IMR-90 (cell line): Measurements from ENCODE around the gene WNT3. TPM values are rescaled to one million over a fixed set of nuclear protein-coding genes. Genes with fewer than 3 reads are reported as not detected.

ENCODE experiments used
- ATAC-seq: fragments of 200-7000 bp; cut with Tn5 transposase; 2 replicates; pipeline ENCODE4 v1.9.1; 2020; ENCODE audit warnings: low read depth, mild to moderate bottlenecking, moderate library complexity
- BruUV-seq: library from RNA; stranded (reverse); fragments of 400-500 nt; replicated peaks from 2 replicates; lab custom pipeline; 2021; lab: Mats Ljungman, UMichigan
- CTCF ChIA-PET: fragments of 300-600 bp; formaldehyde crosslinking; extraction: SDS; loops from one replicate; lab custom pipeline; 2021; ENCODE audit warnings: antibody characterized with exemption; lab: Yijun Ruan, JAX
- POLR2A ChIA-PET: fragments of 300-600 bp; sonication (Branson Sonifier 250); formaldehyde crosslinking; loops from one replicate; lab custom pipeline; 2022; ENCODE audit warnings: antibody characterized with exemption; ENCODE audit not compliant: unreplicated experiment; lab: Charles Lee
- DNase-seq: peaks from one replicate; pipeline ENCODE4 v3.0.0; 2013
- H2AFZ ChIP-seq: replicated peaks from 2 replicates; pipeline ENCODE3; 2013; ENCODE audit warnings: low read length, mild to moderate bottlenecking; ENCODE audit not compliant: poor library complexity
- H2AK5ac ChIP-seq: 2 replicates; pipeline ENCODE4 v1.6.1; 2013; ENCODE audit warnings: low read depth, low read length, inconsistent platforms
- H2AK9ac ChIP-seq: replicated peaks from 2 replicates; pipeline ENCODE3; 2013; ENCODE audit warnings: mild to moderate bottlenecking, low read depth, low read length, moderate library complexity; ENCODE audit not compliant: poor library complexity
- H2BK120ac ChIP-seq: 2 replicates; pipeline ENCODE4 v1.6.1; 2013; ENCODE audit warnings: low read depth, low read length, inconsistent platforms
- H2BK15ac ChIP-seq: 3 replicates; pipeline ENCODE4 v1.6.1; 2013; ENCODE audit warnings: low read depth, low read length, inconsistent platforms
- H2BK20ac ChIP-seq: 2 replicates; pipeline ENCODE4 v1.6.1; 2013; ENCODE audit warnings: low read depth, mild to moderate bottlenecking, inconsistent platforms, low read length, moderate library complexity
- H2BK5ac ChIP-seq: 2 replicates; pipeline ENCODE4 v1.6.1; 2013; ENCODE audit warnings: mild to moderate bottlenecking, low read depth, low read length, inconsistent platforms; ENCODE audit not compliant: poor library complexity, severe bottlenecking
- H3K14ac ChIP-seq: replicated peaks from 2 replicates; pipeline ENCODE4 v1.6.1; 2013; ENCODE audit warnings: low read depth, low read length, inconsistent platforms
- H3K18ac ChIP-seq: 2 replicates; pipeline ENCODE4 v1.6.1; 2013; ENCODE audit warnings: low read depth, low read length, control low read depth
- H3K23ac ChIP-seq: 2 replicates; pipeline ENCODE4 v1.6.1; 2013; ENCODE audit warnings: low read depth, low read length, inconsistent platforms
- H3K27ac ChIP-seq: 2 replicates; pipeline ENCODE4 v1.5.1; 2013; ENCODE audit warnings: mild to moderate bottlenecking, control low read depth, low read length; ENCODE audit not compliant: insufficient read depth
- H3K27me3 ChIP-seq: 2 replicates; pipeline ENCODE4 v1.6.1; 2013; ENCODE audit warnings: low read length; ENCODE audit not compliant: control insufficient read depth, insufficient read depth
- H3K36me3 ChIP-seq: 2 replicates; pipeline ENCODE4 v1.6.1; 2013; ENCODE audit warnings: low read length, mixed read lengths; ENCODE audit not compliant: control insufficient read depth, insufficient read depth
- H3K4ac ChIP-seq: 2 replicates; pipeline ENCODE4 v1.6.1; 2013; ENCODE audit warnings: low read depth, low read length, inconsistent platforms
- H3K4me1 ChIP-seq: 2 replicates; pipeline ENCODE4 v1.6.1; 2013; ENCODE audit warnings: low read length, mixed read lengths; ENCODE audit not compliant: control insufficient read depth, insufficient read depth
- H3K4me2 ChIP-seq: 2 replicates; pipeline ENCODE4 v1.6.1; 2013; ENCODE audit warnings: low read depth, mild to moderate bottlenecking, control low read depth, low read length, moderate library complexity
- H3K4me3 ChIP-seq: 2 replicates; pipeline ENCODE4 v1.5.1; 2013; ENCODE audit warnings: low read depth, mild to moderate bottlenecking, control low read depth, low read length, moderate library complexity; ENCODE audit not compliant: insufficient read depth
- H3K56ac ChIP-seq: 2 replicates; pipeline ENCODE4 v1.6.1; 2013; ENCODE audit warnings: low read length, inconsistent platforms; ENCODE audit not compliant: insufficient read depth; ENCODE audit errors: extremely low read depth
- H3K79me1 ChIP-seq, 2 experiments: 2 replicates each; pipeline ENCODE4 v1.6.1; 2013; ENCODE audit warnings: low read length in 2 of 2, inconsistent platforms in 1 of 2, low read depth in 1 of 2
- H3K9ac ChIP-seq: 2 replicates; pipeline ENCODE4 v1.6.1; 2013; ENCODE audit warnings: low read depth, low read length, control low read depth
- H3K9me1 ChIP-seq: 2 replicates; pipeline ENCODE4 v1.6.1; 2013; ENCODE audit warnings: low read length, inconsistent platforms; ENCODE audit not compliant: insufficient read depth
- H3K9me3 ChIP-seq: 2 replicates; pipeline ENCODE4 v1.6.1; 2013; ENCODE audit warnings: low read length; ENCODE audit not compliant: control insufficient read depth, insufficient read depth
- H4K20me1 ChIP-seq: 2 replicates; pipeline ENCODE4 v1.6.1; 2013; ENCODE audit warnings: low read length, inconsistent platforms; ENCODE audit not compliant: insufficient read depth
- H4K5ac ChIP-seq: 2 replicates; pipeline ENCODE4 v1.6.1; 2013; ENCODE audit warnings: mild to moderate bottlenecking, low read depth, low read length, control low read depth
- H4K8ac ChIP-seq, 2 experiments: 2 replicates each; pipeline ENCODE4 v1.6.1; 2013; ENCODE audit warnings: low read depth in 2 of 2, low read length in 2 of 2, control low read depth in 1 of 2, inconsistent platforms in 1 of 2
- H4K91ac ChIP-seq: 2 replicates; pipeline ENCODE4 v1.6.1; 2013; ENCODE audit warnings: low read depth, low read length, inconsistent platforms; ENCODE audit not compliant: insufficient read depth
- CHD1 ChIP-seq: IDR thresholded peaks from 2 replicates; pipeline ENCODE4 v1.6.1; 2012; ENCODE audit warnings: low read depth, low read length, improper control_type of control experiment
- CTCF ChIP-seq: conservative IDR thresholded peaks from 2 replicates; pipeline ENCODE4 v1.5.1; 2012; ENCODE audit warnings: mild to moderate bottlenecking, low read depth, low read length, improper control_type of control experiment
- MAZ ChIP-seq: IDR thresholded peaks from 2 replicates; pipeline ENCODE4 v1.6.1; 2012; ENCODE audit warnings: low read depth, mild to moderate bottlenecking, low read length, improper control_type of control experiment, moderate library complexity, borderline replicate concordance
- RAD21 ChIP-seq: IDR thresholded peaks from 2 replicates; pipeline ENCODE4 v1.6.1; 2012; ENCODE audit warnings: low read length, improper control_type of control experiment
- RCOR1 ChIP-seq: IDR thresholded peaks from 2 replicates; pipeline ENCODE4 v1.6.1; 2012; ENCODE audit warnings: mild to moderate bottlenecking, low read length, improper control_type of control experiment; ENCODE audit not compliant: insufficient replicate concordance
- WGBS, 2 experiments: methylation state at CpG; one replicate each; pipeline versions ENCODE4 v1.1.5 to v1.1.7; 2013; ENCODE audit warnings: missing lambda C conversion rate in 2 of 2; ENCODE audit not compliant: insufficient read length in 1 of 2; ENCODE audit errors: extremely low coverage in 2 of 2; 5-methylcytosine and 5-hydroxymethylcytosine counted together
- dilution Hi-C: fragments of 300-500 bp; cut with HindIII; formaldehyde crosslinking; loops from one replicate; pipeline ENCODE4 v1.14.3; 2018; ENCODE audit warnings: low sequenced_read_pairs; ENCODE audit not compliant: unreplicated experiment
- in situ Hi-C: fragments of 300-500 bp; cut with MboI; formaldehyde crosslinking; loops from 3 replicates; pipeline ENCODE4 v1.14.3; 2019; ENCODE audit warnings: low sequenced_read_pairs, inconsistent platforms, mixed read lengths
- intact Hi-C: fragments of 100-400 bp; cut with micrococcal nuclease; formaldehyde crosslinking; loops from 2 replicates; pipeline ENCODE4 v1.10.0; 2022
- polyA plus RNA-seq, 3 experiments: library from polyadenylated mRNA; depleted of rRNA; stranded (reverse); fragments of >200 nt; gene quantifications; 2 replicates each; pipeline ENCODE4 v1.2.3, GENCODE V29; 2012; ENCODE audit warnings: low replicate concordance in 1 of 3
- total RNA-seq: library from RNA; depleted of rRNA; stranded (reverse); fragments of >200 nt; gene quantifications from 2 replicates; pipeline ENCODE4 v1.2.3, GENCODE V29; 2012

WNT3 gene
- total and polyA plus RNA-seq, 2 of the 4 experiments (the other 2 are of a cell fraction) = 0.72 to 1.0 TPM

DNA sequence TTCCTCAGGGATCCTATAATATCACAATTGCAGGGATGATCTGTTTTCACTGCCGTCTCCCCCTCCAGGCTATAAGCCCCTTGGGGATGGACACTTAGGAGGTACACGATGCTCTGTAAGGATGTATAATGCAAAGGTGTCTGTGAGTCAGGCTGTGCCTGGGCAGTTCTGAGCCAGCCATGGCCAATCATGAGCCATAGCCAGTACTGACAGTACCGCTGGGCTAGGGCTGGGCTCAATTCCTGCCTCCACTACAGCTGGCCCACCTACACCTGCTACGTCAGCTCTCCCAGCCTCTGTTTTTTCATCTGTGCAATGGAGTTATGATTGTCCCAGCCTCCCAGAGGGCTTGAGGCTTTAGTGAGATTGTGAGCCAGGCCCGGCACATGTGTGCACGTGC is 30.0 kb upstream of the WNT3 start:
- H2AK5ac ChIP-seq = no peak overlapping the region
- no peak overlapping the region for H2BK20ac ChIP-seq
- H4K20me1 ChIP-seq = 0 out of 2 replicates have a peak, but pooled peaks cover 5% of the 10 kb centered on the region
- no peak overlapping the region for H3K27ac ChIP-seq
- no TSS peak for BruUV-seq
- no peak overlapping the region for H2AFZ ChIP-seq
- H3K4me1 ChIP-seq = no peaks in the 10 kb centered on the region; the same call in 1 of the 2 replicates
- H4K5ac ChIP-seq = no peak overlapping the region
- H3K23ac ChIP-seq = no peak overlapping the region
- DNase-seq (no peak), ATAC-seq (no peak)
- CTCF ChIA-PET = interaction anchor here (1.4 kb wide), 1 partner anchor 13 kb away, joined by 3 read pairs; no protein-coding TSS in a partner anchor
- H4K8ac ChIP-seq = no peak overlapping the region
- H3K4ac ChIP-seq = no peak overlapping the region
- no peak overlapping the region for H2BK15ac ChIP-seq
- H3K18ac ChIP-seq = no peak overlapping the region
- in situ Hi-C loops = no loop called here
- H2BK5ac ChIP-seq = no peak overlapping the region
- no peaks in the 10 kb centered on the region for H3K9me1 ChIP-seq
- intact Hi-C loops = no loop called here
- WGBS, 2 experiments = no CpG with 5 or more reads among the region's 6 CpGs
- H3K9ac ChIP-seq = no peak overlapping the region
- H3K4me2 ChIP-seq = no peak overlapping the region
- no peaks in the 10 kb centered on the region for H3K36me3 ChIP-seq
- dilution Hi-C loops = no loop called here
- no peak overlapping the region for H2BK120ac ChIP-seq
- no peak overlapping the region for H4K91ac ChIP-seq
- H3K14ac ChIP-seq = no peak overlapping the region
- TF ChIP-seq CTCF (no peak), CHD1 (no peak), MAZ (no peak), RCOR1 (no peak), RAD21 (no peak)
- H3K79me1 ChIP-seq = no peaks in the 10 kb centered on the region
- no peak overlapping the region for H2AK9ac ChIP-seq
- no peak overlapping the region for H3K56ac ChIP-seq
- H3K9me3 ChIP-seq = no peaks in the 10 kb centered on the region
- no peak overlapping the region for H3K4me3 ChIP-seq
- H3K27me3 ChIP-seq = peaks cover 73% of the 10 kb centered on the region
- POLR2A ChIA-PET = no interaction called here
